GM19468 (cell line): ENCODE data around the gene SOCS7.
A peak's percentile ranks its signal among the peaks of the same experiment; 100 is the strongest.

Source experiments
- ATAC-seq: cut with Tn5 transposase; IDR thresholded peaks from one replicate; pipeline ENCODE4 v1.9.1; 2021; ENCODE audit warnings: mild to moderate bottlenecking, moderate library complexity, moderate number of reproducible peaks; ENCODE audit not compliant: unreplicated experiment; ENCODE audit errors: extremely low read depth

The SOCS7 gene, protein sequence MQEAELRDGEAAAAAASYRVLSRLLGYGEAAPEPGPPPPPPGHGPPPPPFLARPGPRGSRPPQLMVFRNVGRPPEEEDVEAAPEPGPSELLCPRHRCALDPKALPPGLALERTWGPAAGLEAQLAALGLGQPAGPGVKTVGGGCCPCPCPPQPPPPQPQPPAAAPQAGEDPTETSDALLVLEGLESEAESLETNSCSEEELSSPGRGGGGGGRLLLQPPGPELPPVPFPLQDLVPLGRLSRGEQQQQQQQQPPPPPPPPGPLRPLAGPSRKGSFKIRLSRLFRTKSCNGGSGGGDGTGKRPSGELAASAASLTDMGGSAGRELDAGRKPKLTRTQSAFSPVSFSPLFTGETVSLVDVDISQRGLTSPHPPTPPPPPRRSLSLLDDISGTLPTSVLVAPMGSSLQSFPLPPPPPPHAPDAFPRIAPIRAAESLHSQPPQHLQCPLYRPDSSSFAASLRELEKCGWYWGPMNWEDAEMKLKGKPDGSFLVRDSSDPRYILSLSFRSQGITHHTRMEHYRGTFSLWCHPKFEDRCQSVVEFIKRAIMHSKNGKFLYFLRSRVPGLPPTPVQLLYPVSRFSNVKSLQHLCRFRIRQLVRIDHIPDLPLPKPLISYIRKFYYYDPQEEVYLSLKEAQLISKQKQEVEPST

DNA sequence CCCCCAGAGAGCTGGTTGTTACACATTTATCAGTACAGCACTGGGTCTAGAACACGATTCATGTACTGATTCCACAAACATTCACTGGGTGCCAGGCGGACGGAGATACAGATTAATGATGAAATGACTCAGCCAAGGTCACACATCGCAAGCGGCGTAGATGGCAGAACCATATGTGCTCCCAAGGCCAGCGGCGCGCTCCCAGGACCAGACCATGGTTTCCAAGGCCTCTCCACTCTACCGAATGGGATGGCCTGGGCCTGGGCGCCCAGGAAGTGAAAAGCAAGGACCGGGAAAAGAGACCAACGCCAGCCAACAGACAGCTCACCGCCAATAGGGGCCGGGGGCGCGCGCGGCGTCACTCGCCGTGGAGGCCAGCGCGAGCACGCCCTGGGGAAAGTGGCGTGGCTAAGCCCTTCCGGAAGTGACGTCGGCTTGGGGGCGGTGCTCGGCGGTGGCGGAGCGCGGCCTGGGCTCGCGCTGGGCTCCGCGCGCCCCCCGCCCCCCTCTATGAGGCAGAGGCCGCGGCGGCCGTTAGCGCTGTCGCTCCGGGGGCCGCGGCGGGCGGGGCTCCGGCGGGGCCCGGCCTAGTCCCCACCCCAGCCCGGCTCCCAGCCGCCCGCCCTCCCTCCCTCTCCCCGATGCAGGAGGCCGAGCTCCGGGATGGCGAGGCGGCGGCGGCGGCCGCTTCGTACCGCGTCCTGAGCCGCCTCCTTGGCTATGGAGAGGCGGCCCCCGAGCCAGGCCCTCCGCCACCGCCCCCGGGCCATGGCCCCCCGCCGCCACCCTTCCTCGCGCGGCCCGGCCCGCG, at the start of gene SOCS7:
TSS of gene SOCS7 (plus strand) at position 433 of the 811 bp plus-strand sequence. CDS start at position 642, 209 bp downstream.
- peak; percentile 70 for ATAC-seq

DNA sequence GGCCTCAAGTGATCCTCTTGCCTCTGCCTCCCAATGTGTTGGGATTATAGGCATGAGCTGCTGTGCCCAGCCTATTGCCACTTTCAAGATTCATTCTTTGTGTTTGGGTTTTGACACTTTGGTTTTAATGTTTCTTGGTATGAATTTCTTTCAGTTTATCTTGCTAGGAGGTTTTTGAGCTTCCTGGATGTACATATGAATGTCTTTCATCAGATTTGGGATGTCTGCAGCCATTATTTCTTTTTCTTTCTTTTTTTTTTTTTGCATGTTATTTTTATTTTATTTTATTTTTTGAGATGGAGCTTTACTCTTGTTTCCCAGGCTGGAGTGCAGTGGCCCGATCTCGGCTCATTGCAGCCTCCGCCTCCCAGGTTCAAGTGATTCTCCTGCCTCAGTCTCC, 36.1 kb upstream of the SOCS7 start:
- no peak for ATAC-seq

DNA sequence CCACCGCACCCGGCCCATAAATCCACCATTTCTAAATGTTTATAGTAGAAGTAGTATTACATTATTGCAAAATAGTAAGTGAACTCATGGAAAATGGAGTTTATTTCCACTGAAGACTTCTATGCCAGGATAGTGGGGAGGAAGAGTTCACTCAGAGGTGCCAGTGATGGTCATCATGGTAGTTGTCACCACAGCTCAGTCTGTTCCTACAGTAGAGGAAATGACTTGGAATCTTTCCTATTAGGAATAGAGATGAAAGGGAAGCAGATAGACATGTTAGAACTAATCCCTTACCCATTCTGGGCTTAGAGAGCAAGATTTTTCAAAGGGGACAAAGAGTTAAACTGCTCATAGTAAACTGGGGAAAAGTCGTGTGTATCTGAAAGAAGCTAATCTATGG, 34.6 kb upstream of the SOCS7 start:
- ATAC-seq, result no peak

DNA sequence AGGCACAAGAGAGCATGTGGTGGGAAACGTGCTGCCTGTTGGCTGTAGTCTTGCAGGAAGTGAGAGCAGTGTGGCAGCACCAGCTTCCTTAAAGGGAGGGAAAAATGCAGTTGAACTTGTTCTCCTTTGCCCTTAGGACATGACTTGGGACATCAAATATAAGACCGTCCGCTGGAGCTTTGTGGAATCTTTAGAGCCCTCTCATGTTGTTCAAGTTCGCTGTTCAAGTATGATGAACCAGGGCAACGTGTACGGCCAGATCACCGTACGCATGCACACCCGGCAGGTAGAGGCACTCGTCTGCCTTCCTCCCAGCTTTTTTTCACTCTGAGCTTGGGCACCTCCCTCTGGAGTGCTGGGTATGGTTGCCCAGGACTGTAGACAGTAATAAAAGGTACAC, 31.2 kb upstream of the SOCS7 start:
- ATAC-seq, result no peak

DNA sequence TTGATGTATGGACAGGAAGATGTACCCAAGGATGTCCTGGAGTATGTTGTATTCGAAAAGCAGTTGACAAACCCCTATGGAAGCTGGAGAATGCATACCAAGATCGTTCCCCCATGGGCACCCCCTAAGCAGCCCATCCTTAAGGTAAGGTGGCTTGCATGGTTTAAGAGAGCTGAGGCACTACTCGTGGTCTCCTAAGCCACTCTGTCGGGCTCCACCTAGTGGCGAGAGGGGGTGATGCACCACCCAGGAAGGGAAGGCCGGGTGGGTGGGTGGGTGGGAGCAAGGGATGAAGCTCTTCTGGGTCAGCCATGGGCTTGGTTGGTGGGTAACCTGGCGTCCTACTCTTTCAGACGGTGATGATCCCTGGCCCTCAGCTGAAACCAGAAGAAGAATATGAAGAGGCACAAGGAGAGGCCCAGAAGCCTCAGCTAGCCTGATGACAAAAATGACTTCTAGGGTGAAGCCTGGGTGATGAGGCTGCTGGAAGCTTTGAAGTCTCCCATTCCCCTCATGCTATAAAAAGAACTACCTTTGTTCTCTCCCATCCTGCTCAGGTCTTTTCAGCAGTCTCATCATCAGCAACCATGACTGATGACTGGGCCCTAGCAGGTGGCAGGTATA, 29.4 kb upstream of the SOCS7 start:
- no peak for ATAC-seq

DNA sequence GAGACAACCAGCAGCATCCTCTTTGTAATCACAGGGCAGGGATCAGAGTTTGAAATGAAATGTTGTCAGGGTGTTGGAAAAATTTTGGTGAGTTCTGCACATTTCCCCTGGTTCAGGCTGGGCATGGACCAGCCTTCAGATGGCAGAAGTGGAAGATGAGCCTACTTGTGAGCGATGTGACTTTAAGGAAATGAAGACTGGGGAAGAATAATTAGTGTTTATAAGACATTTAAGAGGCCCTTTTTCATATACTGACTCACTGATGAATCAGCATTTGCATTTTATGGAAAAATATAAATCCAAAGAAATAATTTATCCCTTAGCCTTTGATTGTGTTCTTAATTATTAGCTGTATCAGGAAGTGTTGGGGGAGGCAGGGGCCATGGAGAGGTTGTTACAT, 28.7 kb upstream of the SOCS7 start:
- ATAC-seq, result no peak

DNA sequence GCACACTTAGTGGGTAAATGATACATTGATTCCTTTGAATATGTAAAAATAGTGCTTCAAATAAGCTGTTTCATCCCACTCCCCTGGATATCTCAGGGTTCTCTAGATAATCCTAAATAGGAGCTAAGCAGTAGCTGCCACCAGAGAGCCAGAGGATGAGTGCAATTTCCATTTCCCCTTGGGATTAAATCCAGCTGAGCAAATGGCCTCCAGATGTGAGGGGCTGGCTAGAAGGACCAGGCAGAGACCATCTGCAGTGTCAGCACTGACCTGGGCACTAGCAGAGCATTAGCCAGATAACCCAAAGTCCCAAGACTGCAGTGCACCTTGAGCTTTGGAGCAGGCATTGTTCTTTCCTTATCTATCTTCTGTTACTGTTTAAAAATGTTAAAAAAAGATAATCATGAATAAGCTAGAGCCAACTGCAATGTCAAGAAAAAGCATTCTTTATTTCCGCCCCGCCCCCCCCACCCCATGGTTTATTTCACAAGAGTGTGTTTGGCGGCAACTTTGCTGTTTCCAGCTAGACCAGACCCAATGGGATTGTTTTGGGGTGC, 27.4 kb upstream of the SOCS7 start:
- no peak for ATAC-seq

DNA sequence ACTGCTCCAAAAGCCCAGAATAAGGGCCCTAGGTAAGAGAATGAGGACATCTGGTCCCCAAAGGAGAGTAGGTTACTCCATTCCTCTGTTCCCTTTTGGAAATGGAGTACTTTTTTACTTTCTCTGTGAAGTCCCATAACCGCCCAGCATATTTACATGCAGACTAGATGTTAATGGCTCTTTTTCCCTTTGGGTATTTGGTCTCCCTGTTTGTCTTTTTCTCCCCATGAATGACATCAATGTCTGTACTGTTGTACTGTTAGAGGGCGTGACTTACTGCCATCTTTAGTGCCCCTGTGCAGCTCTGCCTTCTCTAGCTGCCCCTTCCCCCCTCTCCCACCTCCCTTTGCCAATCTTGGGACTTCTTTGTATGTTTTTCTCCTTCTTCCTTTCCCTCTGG, 26.9 kb upstream of the SOCS7 start:
- ATAC-seq, result no peak

DNA sequence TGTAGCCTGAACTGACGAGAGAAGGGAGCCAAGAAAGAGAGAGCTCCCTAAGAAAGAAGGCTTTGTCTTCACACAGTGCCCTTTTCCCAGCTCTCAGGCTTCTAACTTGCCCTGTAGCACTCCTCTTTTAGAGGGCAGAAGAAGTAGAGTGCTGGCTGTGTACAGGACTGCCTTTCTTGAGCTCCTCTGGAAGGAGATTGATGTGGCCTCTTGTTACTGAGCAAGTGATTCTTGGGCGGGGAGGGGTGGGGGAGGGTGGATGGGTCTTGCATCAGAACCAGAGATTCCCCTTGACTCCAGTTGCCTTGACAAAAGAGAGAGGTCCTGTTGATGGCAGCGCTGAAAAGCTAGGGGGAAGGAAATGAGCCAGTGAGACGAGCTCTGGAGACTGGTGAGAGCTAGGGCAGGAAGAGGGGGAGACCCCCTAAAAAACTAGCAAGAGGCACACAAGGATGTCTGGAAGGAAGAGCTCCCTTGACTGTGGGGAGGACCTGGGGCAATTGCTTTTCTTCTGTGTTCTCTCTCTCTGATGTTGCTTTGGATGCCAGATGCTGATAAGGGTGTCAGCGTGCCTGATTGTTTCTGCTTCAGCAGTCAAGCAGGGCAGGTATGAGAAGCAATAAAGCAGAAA, 26.3 kb upstream of the SOCS7 start:
- no peak for ATAC-seq

DNA sequence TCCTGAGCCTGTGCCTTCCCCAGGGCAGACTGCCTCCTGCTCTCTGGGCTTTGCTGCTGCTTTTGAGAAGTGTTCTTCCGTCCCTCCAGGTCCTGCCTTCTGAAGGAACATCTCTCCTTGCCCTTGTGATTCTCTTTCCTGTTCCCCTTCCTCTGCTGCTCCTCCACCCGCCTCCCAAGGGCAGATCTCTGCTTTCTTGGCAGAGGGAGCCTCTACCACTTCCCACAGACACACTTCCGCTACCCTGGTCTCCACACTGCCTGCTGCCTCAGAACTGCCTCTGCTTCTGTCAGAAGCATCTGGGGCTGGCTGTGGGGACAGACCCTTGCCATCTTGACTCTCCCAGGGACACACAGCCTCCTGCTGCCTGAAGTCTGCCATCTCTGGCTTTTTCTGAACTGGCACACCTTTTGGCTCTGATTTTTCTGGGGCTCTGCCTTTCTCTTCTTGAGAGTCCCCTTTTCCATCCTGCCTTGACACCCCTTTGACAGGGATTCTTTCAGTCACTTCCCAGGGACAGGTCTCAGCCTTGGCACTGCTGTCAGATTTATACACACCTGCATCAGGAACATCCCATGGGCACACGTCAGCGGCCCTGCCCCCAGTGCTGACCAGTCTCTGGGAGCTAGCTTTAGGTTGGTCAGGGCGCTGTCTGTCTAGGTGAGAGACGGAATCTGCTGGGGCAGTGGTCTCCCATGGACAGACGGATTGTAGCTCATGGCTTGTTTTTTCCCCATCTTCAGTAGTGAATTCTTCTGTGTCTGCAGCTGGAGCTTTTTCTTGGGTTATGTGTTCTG, 24.4 kb upstream of the SOCS7 start:
- no peak for ATAC-seq

DNA sequence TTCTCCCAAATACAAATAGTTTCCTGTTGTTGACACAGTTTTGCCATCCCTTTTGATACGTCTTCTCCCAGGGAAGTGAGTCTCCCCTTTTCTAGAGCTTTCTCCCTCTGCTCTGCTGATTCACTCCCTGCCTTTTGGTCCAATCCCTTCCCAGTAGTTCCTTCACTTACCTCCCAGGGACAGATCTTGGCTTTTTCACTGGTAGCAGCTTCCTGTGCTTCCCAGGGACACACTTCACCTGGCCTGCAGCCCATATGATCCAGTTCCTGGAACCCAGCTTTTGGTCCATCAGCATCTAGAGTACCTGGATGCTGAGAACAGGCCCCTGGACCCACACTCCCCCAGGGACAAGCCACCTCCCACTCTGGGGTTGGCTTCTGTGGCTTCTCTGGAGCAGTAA, 23.7 kb upstream of the SOCS7 start:
- no peak for ATAC-seq

DNA sequence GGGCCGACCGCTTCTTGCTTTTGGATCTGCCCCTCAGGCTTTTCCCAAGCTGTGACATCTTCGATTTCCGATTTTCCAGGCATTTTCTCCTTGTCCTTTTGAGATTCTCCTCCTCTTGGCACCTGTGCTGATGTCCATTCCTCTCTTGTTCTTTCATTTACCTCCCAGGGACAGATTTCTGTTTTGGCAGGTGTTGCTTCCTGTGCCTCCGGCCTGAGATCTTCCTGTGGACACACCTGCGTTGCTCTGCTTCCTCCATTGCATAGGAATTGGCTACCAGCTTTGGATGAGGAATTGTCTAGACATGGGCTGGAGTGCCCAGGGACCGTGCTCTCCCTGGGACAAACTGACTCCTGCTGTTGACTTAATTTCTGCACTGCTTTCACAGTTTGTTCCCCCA, 23.0 kb upstream of the SOCS7 start:
- no peak for ATAC-seq

DNA sequence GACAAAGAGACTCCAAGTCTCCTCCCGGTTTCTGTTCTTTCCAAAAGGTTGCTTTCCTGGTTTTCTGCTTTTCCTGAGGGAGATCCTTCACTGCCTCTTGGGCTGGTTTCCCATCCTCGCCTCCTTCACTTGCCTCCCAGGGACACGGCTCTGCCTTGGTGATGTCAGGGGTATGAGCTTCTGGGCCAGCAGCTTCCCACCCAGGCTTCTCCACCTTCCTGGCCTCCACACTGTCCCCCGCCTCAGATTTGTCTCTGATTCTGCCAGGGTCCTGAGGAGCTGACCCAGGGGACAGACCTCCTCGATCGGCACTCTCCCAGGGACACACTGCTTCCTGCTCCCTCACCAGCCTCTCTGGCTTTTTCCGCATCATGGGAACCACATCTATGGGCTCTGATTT, 22.4 kb upstream of the SOCS7 start:
- ATAC-seq, result no peak

DNA sequence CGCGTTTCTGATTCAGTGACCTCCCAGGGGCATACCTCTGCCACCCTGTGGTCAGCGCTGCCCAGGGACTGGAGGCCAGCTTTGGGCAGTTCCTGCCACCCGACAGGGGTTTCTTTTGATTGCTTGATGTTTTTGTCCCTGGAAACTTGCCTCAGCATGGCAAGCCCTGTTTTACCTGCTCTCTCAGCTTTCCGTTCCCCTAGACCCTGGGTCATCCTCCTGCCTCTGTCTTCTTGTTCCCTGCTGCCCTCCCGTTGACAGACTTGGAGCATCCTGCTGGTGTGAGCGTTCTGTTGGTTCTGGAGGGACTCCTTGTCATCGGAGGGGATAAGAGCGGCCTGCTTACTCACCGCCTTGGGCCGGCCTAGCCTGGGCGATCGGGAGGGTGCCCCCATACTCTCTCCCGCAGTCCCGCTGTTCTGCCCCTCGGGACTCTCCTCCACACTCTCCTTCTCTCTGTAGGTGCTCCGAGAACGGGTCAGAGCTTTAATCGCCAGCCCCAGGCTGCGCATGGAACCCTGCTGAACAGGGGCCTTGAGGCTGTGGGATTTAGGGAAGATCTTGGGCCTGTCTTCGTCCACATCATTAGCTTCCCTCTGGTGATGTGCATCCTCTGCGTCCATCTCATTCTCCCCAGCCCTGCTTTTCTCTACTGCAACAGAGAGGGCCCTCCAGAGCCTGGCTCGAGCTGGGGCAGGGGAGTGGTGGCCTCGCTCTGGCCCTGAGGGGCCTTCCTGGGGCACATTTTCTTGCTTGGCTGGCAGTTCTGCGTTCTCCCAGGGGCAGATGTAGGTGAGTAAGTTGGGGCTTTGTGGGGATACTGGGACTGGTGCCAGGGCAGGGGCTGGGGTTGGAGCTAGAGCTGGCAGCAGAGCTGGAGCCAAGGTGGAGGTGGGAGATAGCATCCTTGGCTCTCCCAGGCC, 21.6 kb upstream of the SOCS7 start:
- ATAC-seq, result no peak

DNA sequence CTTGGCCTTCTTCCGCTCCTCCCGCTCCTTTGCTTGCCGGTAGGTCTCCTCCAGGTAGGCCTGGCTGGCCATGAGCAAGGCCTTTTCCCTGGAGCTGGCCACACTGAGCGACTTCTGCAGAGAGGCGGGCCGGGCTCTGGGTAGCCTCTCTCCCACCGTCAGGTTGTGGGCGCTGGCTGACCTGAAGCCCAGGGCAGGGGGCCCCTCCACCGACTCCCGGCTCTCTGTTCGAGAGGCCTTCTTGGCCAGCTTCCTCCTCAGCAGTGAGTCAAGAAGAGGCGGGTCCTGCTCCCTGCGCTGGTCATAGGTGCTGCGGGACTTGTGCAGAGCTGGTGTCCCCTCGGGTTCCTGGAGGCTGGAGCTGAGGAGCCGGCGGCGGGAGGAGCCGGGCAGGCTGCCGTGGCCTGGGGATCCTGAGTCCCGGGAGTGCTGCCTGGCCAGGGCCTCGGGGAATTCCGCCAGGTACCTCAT, 20.7 kb upstream of the SOCS7 start:
- no peak for ATAC-seq

DNA sequence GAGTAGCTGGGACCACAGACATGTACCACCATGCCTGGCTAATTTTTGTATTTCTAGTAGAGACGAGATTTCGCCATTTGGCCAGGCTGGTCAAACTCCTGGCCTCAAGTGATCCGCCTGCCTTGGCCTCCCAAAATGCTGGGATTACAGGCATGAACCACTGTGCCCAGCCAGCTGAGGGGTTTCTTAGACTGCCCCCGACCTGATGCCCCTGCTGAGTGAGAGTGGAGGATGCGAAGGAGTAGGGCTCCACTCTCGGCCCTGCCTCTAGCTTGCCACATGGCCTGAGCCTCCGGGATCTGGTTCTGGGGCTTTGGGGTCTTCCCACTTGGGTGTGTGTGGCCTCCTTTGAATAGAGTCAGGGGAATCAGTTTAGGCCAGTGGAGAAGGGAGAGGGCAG, 18.9 kb upstream of the SOCS7 start:
- no peak for ATAC-seq

DNA sequence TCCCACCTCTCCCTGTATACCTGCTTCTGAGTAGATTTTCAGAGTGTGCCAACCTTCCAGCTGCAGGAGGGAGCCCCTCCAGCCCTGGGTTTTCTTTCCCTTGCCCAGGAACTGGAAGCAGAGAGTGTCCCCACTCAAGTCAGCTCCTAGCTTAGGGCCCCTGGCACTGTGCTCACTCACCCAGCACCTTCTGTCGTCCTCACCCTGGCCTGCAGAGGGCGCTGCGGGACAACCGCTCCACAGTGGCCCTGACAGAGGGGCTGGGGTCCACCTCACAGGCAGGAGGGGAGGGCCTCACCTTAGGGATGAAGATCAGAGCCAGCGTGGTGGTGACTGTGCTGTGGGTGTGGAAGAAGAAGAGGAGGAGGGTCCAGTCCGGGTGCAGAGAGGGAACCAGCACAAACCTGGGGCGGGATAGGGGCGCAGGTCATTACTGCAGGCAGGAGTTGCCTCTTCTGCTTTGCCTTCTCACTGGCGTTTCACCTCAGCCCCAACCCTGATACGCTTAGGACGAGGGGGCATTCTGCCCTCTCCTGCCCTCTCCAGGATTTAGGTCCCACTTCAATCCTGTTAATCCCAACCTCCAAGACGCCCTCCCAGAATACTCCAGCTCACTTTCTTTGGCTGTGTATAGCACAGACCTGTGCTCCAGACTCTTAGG, 17.9 kb upstream of the SOCS7 start:
- no peak for ATAC-seq
